ENCODE measurements around the gene GRPEL2.

DNA sequence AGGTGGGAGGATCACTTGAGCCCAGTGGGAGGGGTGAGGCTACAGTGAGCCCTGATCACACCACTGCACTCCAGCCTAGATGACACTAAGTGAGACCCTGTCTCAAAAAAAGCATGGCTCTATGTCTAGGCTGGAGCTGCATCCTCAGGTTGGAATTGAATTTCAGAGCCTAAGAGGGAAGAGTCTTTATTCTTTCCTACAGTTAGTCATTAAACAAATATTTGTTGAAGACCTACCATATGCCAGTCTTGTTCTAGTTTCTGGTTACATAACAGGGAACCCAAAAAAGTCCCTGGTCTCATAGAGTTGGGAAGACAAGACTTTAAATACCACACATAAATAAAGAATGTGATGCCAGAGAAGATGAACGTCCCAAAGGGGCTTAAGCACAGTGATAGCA lies 6.9 kb upstream of the GRPEL2 start:
- TF ChIP-seq, protein P1, sequence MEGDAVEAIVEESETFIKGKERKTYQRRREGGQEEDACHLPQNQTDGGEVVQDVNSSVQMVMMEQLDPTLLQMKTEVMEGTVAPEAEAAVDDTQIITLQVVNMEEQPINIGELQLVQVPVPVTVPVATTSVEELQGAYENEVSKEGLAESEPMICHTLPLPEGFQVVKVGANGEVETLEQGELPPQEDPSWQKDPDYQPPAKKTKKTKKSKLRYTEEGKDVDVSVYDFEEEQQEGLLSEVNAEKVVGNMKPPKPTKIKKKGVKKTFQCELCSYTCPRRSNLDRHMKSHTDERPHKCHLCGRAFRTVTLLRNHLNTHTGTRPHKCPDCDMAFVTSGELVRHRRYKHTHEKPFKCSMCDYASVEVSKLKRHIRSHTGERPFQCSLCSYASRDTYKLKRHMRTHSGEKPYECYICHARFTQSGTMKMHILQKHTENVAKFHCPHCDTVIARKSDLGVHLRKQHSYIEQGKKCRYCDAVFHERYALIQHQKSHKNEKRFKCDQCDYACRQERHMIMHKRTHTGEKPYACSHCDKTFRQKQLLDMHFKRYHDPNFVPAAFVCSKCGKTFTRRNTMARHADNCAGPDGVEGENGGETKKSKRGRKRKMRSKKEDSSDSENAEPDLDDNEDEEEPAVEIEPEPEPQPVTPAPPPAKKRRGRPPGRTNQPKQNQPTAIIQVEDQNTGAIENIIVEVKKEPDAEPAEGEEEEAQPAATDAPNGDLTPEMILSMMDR (IDR thresholded peaks at IDR 0.05), result no peak
- TF ChIP-seq POLR2A (IDR thresholded peaks at IDR 0.05) (no peak), POLR2AphosphoS5 (IDR thresholded peaks at IDR 0.05) (no peak), EP300 (IDR thresholded peaks at IDR 0.05) (no peak)

Measured in upper lobe of left lung (tissue), 4 donors.